ENCODE data around the gene LMBR1.
A peak's percentile ranks its signal among the peaks of the same experiment; 100 is the strongest.
"Not testable (repeated sequence)": the region's sequence is repeated elsewhere in the genome, so short reads cannot be mapped to it uniquely, and the experiment has no call there.

The LMBR1 gene

GRCh38 chr7:156892821-156893706 is at the start of gene LMBR1:
Gene LMBR1 (minus strand): TSS chr7:156893183. CDS start chr7:156892993, 190 bp downstream.
- peak; percentile 89 to 91 for DNase-seq (ENCODE audit: low read depth in 2 of 2)

GRCh38 chr7:156942708-156943090 is 49.7 kb upstream of the LMBR1 start:
- DNase-seq (ENCODE audit: low read depth in 2 of 2) = no peak

DNA sequence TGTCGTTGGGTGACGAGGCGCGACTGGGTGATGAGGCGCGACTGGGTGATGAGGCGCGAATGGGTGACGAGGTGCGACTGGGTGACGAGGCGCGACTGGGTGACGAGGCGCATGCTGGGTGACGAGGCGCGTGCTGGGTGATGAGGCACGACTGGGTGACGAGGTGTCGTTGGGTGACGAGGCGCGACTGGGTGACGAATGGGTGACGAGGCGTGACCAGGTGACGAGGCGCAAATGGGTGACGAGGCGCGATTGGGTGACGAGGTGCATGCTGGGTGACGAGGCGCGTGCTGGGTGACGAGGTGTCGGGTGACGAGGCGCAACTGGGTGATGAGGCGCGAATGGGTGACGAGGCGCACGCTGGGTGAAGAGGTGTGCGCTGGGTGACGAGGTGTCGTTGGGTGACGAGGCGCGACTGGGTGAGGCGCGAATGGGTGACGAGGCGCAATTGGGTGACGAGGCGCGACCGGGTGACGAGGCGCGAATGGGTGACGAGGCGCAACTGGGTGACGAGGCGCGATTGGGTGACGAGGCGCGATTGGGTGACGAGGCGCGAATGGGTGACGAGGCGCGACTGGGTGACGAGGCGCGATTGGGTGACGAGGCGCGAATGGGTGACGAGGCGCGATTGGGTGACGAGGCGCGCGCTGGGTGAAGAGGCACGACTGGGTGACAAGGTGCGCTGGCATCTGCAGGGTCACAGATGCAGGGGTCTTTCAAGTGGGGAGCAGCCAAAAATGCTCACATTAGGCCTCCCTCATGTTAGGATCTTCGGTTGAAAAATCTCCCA is 48.6 kb upstream of the LMBR1 start:
- DNase-seq (ENCODE audit: low read depth in 2 of 2) = no peak

DNA sequence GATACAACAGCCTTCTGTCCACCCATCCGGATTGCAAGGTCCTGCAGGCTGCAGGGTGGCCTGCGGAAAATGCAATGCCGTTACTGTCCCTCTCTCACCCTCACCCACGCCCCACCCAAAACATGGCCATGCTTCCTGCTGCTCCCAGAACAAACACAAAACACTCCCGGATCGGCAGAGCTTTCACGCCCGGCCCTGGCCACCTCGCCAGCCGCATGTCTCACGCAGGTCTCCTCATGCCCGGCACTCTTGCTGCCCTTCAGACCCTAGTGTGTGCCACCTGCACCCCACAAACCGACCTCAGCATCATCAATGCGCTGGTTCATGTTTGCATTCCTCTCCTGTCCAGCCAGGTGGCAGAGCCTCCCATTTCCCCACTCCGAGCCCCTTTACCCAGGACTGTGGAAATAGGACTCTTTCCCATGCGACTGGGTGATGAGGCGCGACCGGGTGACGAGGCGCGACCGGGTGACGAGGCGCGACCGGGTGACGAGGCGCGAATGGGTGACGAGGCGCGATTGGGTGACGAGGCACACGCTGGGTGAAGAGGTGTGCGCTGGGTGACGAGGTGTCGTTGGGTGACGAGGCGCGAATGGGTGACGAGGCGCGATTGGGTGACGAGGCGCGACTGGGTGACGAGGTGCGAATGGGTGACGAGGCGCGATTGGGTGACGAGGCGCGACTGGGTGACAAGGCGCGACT is 47.6 kb upstream of the LMBR1 start:
- DNase-seq (ENCODE audit: low read depth in 2 of 2) = no peak

DNA sequence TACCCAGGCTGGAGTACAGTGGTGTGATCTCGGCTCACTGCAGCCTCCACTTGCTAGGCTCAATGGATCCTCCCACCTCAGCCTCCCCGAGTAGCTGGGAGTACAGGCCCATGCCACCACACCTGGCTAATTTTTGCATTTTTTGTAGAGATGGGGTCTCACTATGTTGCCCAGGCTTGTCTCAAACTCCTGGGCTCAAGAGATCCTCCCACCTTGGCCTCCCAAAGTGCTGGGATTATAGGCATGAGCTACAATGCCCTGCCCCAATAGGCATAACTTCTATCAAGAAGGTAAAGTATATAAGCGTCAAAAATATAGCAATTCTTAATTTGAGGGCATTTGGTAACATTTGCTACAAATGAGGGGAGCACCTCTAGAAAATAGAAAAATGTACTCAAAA is 43.8 kb upstream of the LMBR1 start:
- not testable (repeated sequence) for DNase-seq (ENCODE audit: low read depth in 2 of 2)

DNA sequence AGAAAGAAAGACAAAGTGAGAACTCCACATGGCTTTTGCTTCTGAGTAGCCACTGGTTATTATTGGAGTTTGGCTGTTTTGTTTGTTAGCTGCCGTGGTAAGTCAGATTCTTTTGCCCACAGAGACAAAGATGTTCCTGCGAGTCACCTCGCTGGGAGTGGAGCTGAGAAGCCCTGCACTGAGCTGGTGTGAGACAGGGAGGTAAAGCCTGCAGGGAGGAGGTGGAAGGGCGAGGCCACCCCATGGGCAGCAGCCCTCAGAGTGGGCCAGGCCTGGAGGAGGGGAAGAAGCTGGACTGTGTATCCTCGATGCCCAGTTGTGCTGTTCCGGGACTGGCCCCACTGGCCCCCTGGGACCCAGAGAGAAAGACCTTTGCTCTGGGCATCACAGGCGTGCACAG is 42.3 kb upstream of the LMBR1 start:
- DNase-seq (ENCODE audit: low read depth in 2 of 2) = no peak

- no peak for DNase-seq (ENCODE audit: low read depth in 2 of 2)
Measured at GRCh38 chr7:156932006-156932405, 39.0 kb upstream of the LMBR1 start.

DNA sequence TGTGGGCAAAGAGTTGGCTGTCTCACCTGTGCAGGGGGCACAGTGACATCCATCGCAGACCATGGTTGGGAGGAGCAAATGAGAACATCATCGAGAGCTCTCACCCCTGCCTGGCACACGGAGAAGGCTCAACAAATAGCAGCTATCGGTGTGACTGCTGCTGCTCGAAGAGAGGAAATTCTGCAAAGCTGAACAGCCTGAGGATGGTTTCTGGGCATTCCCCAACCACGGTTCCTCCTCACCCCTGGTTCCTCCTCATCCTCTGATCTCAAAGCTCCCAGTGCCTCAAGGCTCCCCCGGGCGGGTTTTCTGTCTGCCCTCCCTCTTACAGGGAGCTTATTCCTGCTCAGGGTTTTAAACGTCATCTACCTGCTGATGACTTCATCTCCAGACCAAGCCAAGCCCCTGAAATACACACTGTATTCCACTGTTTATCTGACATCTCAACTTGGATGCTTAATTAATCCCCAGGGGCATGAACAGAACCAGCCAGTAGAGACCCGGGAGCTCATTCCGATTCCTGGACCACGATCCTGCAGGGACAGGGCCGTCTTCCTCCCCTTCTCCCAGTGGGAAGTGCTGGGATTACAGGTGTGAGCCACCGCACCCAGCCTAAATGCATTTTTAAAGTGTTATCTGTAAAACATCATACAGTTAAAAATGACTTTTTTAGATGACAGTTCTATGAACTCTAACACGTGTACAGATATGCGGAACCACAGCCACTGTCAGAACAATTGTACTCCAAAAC is 37.0 kb upstream of the LMBR1 start:
- no peak for DNase-seq (ENCODE audit: low read depth in 2 of 2)

- DNase-seq (ENCODE audit: low read depth in 2 of 2) = no peak
Measured at GRCh38 chr7:156928406-156928747, 35.4 kb upstream of the LMBR1 start.

- no peak for DNase-seq (ENCODE audit: low read depth in 2 of 2)
Measured at GRCh38 chr7:156927571-156928405, 34.8 kb upstream of the LMBR1 start.

GRCh38 chr7:156925821-156926220 is 32.8 kb upstream of the LMBR1 start:
- not testable (repeated sequence) for DNase-seq (ENCODE audit: low read depth in 2 of 2)

- not testable (repeated sequence) for DNase-seq (ENCODE audit: low read depth in 2 of 2)
Measured at GRCh38 chr7:156922304-156922703, 29.3 kb upstream of the LMBR1 start.

DNA sequence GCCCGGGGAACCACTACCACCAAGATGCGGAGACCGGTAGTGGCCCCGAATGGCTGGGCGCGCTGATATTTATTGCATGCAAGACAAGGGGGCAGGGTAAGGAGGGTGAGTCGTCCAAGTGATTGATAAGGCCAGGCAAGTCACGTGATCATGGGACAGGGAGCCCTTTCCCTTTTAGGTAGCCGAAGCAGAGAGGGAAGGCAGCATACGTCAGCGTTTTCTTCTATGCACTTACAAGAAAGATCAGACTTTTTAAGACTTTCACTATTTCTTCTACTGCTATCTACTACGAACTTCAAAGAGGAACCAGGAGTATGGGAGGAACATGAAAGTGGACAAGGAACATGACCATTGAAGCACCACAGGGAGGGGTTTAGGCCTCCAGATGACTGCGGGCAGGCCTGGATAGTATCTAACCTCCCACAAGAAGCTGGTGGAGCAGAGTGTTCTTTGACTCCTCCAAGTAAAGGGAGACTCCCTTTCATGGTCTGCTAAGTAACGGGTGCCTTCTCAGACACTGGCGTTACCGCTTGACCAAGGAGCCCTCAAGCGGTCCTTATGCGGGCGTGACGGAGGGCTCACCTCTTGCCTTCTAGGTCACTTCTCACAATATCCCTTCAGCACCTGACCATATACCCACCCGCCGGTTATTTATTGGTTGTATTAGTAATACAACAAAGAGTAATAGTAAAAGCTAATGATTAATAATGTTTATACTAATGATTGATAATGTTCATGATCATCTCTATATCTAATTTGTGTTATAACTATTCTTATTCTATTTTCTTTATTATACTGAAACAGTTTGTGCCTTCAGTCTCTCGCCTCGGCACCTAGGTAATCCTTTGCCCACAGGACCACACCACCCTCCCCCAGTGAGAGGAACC is 27.7 kb upstream of the LMBR1 start:
- DNase-seq (ENCODE audit: low read depth in 2 of 2) = not testable (repeated sequence)

GRCh38 chr7:156920076-156920475 is 27.1 kb upstream of the LMBR1 start:
- DNase-seq (ENCODE audit: low read depth in 2 of 2) = no peak

- no peak for DNase-seq (ENCODE audit: low read depth in 2 of 2)
Measured at GRCh38 chr7:156919132-156919713, 26.2 kb upstream of the LMBR1 start.

DNA sequence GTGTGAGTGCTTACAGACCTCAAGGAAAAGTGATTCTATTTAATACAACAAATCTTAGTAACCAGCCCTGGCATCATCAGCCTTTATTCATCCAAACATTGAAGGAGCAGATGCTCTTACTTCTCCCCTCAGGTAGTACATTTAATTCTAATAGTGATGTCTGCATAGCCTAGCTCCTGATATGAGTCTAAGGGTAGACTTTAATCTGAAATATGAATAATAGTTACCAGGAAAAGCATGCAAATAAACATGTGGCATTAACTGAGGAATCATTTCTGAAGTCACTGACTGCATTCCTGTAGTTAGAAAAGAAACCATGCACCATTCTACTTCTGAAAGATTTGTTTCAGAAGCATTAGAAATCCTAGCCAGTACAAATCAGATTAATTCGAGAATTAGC is 25.7 kb upstream of the LMBR1 start:
- no peak for DNase-seq (ENCODE audit: low read depth in 2 of 2)

DNA sequence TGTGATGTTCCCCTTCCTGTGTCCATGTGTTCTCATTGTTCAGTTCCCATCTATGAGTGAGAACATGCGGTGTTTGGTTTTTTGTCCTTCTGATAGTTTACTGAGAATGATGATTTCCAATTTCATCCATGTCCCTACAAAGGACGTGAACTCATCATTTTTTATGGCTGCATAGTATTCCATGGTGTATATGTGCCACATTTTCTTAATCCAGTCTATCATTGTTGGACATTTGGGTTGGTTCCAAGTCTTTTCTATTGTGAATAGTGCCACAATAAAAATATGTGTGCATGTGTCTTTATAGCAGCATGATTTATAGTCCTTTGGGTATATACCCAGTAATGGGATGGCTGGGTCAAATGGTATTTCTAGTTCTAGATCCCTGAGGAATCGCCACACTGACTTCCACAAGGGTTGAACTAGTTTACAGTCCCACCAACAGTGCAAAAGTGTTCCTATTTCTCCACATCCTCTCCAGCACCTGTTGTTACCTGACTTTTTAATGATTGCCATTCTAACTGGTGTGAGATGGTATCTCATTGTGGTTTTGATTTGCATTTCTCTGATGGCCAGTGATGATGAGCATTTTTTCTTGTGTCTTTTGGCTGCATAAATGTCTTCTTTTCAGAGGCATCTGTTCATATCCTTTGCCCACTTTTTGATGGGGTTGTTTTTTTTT is 16.7 kb upstream of the LMBR1 start:
- not testable (repeated sequence) for DNase-seq (ENCODE audit: low read depth in 2 of 2)

DNA sequence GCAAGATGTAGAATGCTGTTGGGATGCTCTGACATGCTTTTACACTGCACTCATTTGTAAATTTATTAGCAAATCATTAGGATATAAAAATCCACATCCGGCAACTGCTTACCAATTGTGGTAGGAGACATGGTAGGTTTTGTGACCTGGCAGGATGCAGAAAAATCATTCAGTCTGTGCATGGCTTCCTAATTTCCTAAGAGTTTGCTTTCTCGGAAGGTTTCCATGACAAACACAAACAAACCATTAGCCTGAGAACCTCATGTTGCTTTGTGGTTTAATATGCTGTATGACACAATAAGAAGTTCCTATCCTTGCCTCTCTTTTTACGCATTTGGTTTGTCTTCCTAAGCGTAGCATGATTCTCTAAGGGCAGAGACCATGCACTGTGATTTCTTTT is 14.7 kb upstream of the LMBR1 start:
- no peak for DNase-seq (ENCODE audit: low read depth in 2 of 2)

- no peak for DNase-seq (ENCODE audit: low read depth in 2 of 2)
Measured at GRCh38 chr7:156906200-156906649, 13.2 kb upstream of the LMBR1 start.

Measured in stimulated activated CD4-positive, alpha-beta T cell treated with anti-CD3 and anti-CD28 coated beads, Interleukin-4, amount 100 ng/mL, for 48 hours (primary cell).